GM19023 (cell line): ENCODE measurements around the gene VWDE.

Experiments used
- ATAC-seq: cut with Tn5 transposase; IDR thresholded peaks from one replicate; pipeline ENCODE4 v1.9.1; 2021; ENCODE audit warnings: mild to moderate bottlenecking, moderate library complexity; ENCODE audit not compliant: unreplicated experiment

The VWDE gene

DNA sequence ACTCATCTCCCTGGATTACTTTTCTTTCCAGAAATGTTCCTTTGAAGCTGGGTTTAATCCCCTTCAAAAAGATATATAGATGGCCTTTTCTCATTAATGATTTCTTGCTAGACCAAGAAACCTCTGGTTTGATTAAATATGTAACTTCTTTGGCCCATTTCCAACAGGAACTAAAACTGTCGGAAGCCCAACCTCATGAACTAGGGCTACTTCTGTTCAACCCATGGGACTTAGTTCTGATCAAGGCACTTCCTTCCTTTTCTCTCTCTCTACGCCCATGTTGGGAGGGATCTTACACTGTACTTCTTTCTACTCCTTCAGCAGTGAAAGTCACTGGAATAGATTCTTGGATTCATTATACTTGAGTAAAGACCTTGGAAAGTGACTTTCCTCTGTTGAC is 109.0 kb downstream of the VWDE start:
- no peak for ATAC-seq

DNA sequence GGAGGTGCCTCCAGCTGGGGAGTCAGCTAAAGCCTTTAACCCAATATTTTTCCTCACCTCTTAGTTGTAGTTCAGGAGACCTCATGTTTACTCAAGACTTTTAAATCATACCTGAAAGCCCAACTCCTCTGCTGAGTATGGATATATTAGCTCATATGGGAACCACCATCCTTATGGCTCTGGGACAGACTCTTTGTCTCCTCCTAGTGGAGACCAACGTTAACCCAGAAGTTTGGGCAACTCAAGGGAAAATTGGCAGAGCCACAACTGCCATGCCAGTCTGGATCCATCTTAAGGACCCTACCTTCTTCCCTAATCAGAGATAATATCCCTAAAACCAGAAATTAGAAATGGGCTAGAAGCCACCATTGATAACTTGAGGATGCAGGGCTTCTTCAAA is 111.8 kb downstream of the VWDE start:
- no peak for ATAC-seq

DNA sequence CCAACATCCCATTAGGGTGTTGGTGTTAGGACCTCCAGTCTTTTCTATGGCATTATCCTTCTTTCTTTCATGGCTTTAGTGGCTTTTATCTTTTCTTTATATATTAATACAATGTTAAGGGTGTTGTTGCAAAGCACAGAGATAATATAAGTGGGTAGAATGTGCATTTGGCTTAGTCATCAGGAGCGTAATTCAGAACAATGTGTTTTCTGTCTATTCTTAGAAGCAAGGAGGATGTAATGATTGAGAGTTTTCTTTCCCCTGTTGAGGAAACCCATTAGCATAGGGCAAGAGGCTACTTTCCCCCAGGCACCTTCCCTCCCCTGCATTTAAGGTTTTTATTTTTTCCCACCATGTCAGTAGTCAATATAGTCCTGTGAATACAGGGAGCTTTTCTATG is 112.9 kb downstream of the VWDE start:
- no peak for ATAC-seq

DNA sequence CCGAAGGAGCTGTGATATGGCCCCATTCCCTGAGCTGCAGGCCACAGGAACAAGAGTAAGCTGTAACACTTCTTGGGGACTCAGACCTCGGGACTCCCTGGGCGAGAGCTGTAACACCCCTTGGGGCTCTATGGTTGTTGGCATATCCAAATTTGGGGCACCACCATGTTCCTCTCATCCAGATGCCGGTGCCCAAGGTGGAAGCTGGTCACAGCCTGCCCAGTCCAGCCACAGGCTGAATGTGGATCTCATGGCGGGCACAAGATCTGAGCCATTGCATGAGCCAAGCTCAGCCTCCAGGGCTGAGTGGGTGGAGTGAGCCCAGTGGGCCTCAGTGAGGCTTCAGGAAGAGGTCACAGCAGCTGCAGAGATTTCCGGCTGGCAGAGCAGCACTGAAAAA is 113.7 kb downstream of the VWDE start:
- no peak for ATAC-seq

DNA sequence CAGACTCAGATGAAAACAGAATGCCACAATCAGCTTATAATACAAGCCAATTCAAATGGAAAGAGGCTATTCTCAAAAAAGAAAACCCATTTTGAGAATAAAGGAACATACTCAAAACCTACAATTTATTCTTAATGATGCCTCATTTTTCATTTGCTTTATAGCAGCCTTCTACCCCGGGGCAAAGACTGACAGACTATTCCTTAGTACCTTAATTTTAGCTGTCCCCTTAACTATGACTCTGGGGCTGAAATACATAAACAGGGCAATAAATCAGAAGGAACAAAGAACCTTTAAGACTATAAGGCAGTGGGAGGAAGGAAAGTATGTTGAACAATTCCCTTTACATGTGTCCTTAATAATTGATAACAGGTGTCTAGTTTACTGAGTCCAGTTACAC is 115.8 kb downstream of the VWDE start:
- no peak for ATAC-seq

DNA sequence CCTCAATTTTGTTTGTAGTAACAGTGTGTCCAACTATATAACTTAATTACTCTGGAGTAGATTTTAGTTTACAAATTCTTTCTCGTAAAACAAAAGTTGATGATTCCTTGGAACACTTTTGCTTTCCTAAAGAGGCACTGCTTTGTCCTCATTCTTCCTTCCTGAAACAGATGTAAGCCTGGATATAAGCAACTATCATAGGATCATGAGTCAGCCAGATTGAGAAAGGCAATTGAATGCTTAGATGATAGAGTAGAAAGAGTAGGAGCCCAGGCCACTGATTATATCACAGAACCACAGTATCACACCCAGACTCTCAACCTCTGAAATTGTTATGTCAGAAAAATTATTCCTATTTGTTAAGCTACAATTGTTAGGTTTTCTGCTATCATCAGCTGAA is 122.6 kb downstream of the VWDE start:
- no peak for ATAC-seq
